GM12878 (cell line): ENCODE results near the gene TGFBI.

Experiments used
- CTCF ChIP-seq, 3 experiments: IDR thresholded peaks in 2 of 3; conservative IDR thresholded peaks in 1 of 3; 2 replicates each; pipeline ENCODE4 v1.5.1; 2011; ENCODE audit warnings: low read depth in 3 of 3, low read length in 3 of 3, mild to moderate bottlenecking in 3 of 3, control low read depth in 2 of 3, moderate library complexity in 2 of 3, inconsistent platforms in 1 of 3, mixed read lengths in 1 of 3; ENCODE audit not compliant: control insufficient read depth in 2 of 3, insufficient read depth in 1 of 3; ENCODE audit errors: extremely low read depth in 1 of 3
- RCOR1 ChIP-seq: conservative IDR thresholded peaks from 2 replicates; pipeline ENCODE4 v1.6.1; 2012; ENCODE audit warnings: low read depth, low read length, improper control_type of control experiment

GRCh38 chr5:136047858-136048257 lies 19.1 kb downstream of the TGFBI start:
- TF ChIP-seq CTCF (IDR thresholded peaks at IDR 0.05 in 2 of 3, conservative IDR thresholded peaks at IDR 0.05 in 1 of 3; ENCODE audit: control insufficient read depth in 2 of 3, extremely low read depth in 1 of 3, insufficient read depth in 1 of 3, low read depth in 3 of 3, low read length in 3 of 3): no peak
- TF ChIP-seq RCOR1: no peak
